ENCODE measurements around the gene COL28A1.
"Not testable (repeated sequence)": the region's sequence is repeated elsewhere in the genome, so short reads cannot be mapped to it uniquely, and the experiment has no call there.

Gene COL28A1

GRCh38 chr7:7516156-7516555 is 19.5 kb downstream of the COL28A1 start:
- no peak for DNase-seq

GRCh38 chr7:7512861-7513597 is 22.6 kb downstream of the COL28A1 start:
- no peak for DNase-seq

- DNase-seq: no peak
Measured at GRCh38 chr7:7510794-7511193, 24.9 kb downstream of the COL28A1 start.

- no peak for DNase-seq
Measured at GRCh38 chr7:7505915-7506314, 29.8 kb downstream of the COL28A1 start.

- no peak for DNase-seq
Measured at GRCh38 chr7:7504910-7505704, 30.6 kb downstream of the COL28A1 start.

- no peak for DNase-seq
Measured at GRCh38 chr7:7499892-7500291, 35.8 kb downstream of the COL28A1 start.

GRCh38 chr7:7498856-7499255 is 36.8 kb downstream of the COL28A1 start:
- DNase-seq: no peak

GRCh38 chr7:7496311-7496710 is 39.4 kb downstream of the COL28A1 start:
- DNase-seq: no peak

- DNase-seq: no peak
Measured at GRCh38 chr7:7495171-7495570, 40.5 kb downstream of the COL28A1 start.

GRCh38 chr7:7491044-7491443 is 44.6 kb downstream of the COL28A1 start:
- DNase-seq: no peak

- DNase-seq: no peak
Measured at GRCh38 chr7:7490003-7490402, 45.7 kb downstream of the COL28A1 start.

- no peak for DNase-seq
Measured at GRCh38 chr7:7489546-7489945, 46.1 kb downstream of the COL28A1 start.

GRCh38 chr7:7486362-7486761 is 49.3 kb downstream of the COL28A1 start:
- DNase-seq: no peak

- no peak for DNase-seq
Measured at GRCh38 chr7:7484072-7484471, 51.6 kb downstream of the COL28A1 start.

- DNase-seq: no peak
Measured at GRCh38 chr7:7481802-7482201, 53.9 kb downstream of the COL28A1 start.

- DNase-seq: no peak
Measured at GRCh38 chr7:7479275-7479805, 56.3 kb downstream of the COL28A1 start.

- no peak for DNase-seq
Measured at GRCh38 chr7:7478569-7478968, 57.1 kb downstream of the COL28A1 start.

- DNase-seq: not testable (repeated sequence)
Measured at GRCh38 chr7:7477641-7478040, 58.0 kb downstream of the COL28A1 start.

- DNase-seq: no peak
Measured at GRCh38 chr7:7476381-7476780, 59.3 kb downstream of the COL28A1 start.

GRCh38 chr7:7475601-7476000 is 60.1 kb downstream of the COL28A1 start:
- no peak for DNase-seq

GRCh38 chr7:7474436-7474835 is 61.2 kb downstream of the COL28A1 start:
- no peak for DNase-seq

GRCh38 chr7:7464991-7465765 is 70.5 kb downstream of the COL28A1 start:
- DNase-seq: not testable (repeated sequence)

GRCh38 chr7:7454000-7454399 is 81.7 kb downstream of the COL28A1 start:
- no peak for DNase-seq
